Measurements from ENCODE around the gene TEX44.

Gene TEX44

GRCh38 chr2:231592636-231593145 lies at the start of gene TEX44:
Gene TEX44 (plus strand): TSS chr2:231592864. CDS start chr2:231592952, 88 bp downstream.
- Histone ChIP-seq H3K4me1 (ENCODE audit: insufficient read depth, low read length, severe bottlenecking) (no peaks in the 10 kb centered on the region), H3K27ac (ENCODE audit: low read depth, low read length, poor library complexity, severe bottlenecking) (no peak within 1 kb of the TSS), H3K4me3 (ENCODE audit: low read depth, low read length, poor library complexity, severe bottlenecking) (no peak within 1 kb of the TSS), H3K4me2 (ENCODE audit: low read length) (no peak within 1 kb of the TSS), H3K9me3 (ENCODE audit: low read length) (no peaks in the 10 kb centered on the region), H4K20me1 (ENCODE audit: insufficient read depth, low read length) (no peaks in the 10 kb centered on the region), H3K27me3 (ENCODE audit: insufficient read depth, low read length) (no peaks in the 10 kb centered on the region), H3K79me2 (ENCODE audit: insufficient read depth, low read length) (no peaks in the 10 kb centered on the region), H3K9me2 (ENCODE audit: low read depth, low read length) (no peaks in the 10 kb centered on the region), H3F3A (ENCODE audit: insufficient read depth, low read length) (no peaks in the 10 kb centered on the region), H3K9ac (ENCODE audit: low read length) (no peak within 1 kb of the TSS), H3K36me3 (ENCODE audit: insufficient read depth, low read length) (no peaks in the 10 kb centered on the region), H2AFZ (ENCODE audit: low read length) (no peak within 1 kb of the TSS)
- TF ChIP-seq, protein P1, sequence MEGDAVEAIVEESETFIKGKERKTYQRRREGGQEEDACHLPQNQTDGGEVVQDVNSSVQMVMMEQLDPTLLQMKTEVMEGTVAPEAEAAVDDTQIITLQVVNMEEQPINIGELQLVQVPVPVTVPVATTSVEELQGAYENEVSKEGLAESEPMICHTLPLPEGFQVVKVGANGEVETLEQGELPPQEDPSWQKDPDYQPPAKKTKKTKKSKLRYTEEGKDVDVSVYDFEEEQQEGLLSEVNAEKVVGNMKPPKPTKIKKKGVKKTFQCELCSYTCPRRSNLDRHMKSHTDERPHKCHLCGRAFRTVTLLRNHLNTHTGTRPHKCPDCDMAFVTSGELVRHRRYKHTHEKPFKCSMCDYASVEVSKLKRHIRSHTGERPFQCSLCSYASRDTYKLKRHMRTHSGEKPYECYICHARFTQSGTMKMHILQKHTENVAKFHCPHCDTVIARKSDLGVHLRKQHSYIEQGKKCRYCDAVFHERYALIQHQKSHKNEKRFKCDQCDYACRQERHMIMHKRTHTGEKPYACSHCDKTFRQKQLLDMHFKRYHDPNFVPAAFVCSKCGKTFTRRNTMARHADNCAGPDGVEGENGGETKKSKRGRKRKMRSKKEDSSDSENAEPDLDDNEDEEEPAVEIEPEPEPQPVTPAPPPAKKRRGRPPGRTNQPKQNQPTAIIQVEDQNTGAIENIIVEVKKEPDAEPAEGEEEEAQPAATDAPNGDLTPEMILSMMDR (IDR thresholded peaks at IDR 0.05; ENCODE audit: low read length) = no peak
- TF ChIP-seq EZH2 (IDR thresholded peaks at IDR 0.05; ENCODE audit: borderline replicate concordance, low read length) = no peak

DNA sequence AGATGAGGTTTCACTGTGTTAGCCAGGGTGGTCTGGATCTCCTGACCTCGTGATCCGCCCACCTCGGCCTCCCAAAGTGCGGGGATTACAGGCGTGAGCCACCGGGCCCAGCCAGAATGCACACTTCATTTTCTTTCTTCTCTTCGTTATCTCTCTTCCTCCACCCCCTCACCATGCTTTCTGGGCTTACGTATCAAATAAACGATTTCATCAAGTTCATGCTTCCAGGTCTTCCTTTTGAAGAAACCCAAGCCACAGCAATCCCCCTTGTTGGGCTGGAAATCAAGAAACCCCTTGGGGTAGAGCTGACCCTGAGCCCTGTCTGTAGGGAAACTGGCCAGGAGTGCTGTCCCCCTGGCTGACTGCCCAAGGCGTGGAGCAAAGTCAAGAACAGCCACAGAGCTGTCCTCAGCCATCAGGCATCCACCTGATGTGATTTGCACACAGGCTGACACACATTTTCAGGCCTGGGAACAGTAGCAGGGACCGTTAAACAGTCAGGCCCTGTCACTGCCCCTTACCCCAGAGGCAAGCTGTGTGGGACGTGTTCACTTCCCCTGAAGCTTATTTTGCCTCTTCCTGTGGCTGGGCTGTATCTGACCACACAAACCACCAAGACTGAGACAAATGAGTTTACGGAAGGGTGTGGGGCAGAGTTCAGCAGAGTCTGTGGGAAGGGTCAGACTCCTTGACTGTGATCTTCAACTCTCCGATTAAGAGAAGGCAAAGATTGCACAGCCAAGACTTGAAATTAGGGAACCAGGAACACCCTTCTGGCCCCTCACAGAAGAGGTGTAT lies 47.4 kb upstream of the TEX44 start:
- no peaks in the 10 kb centered on the region for H3K9me2 ChIP-seq (ENCODE audit: low read depth, low read length)
- H3K4me3 ChIP-seq (ENCODE audit: low read depth, low read length, poor library complexity, severe bottlenecking) = no peak overlapping the region
- H3K4me2 ChIP-seq (ENCODE audit: low read length) = peak overlapping the region; percentile 21; the same call in 1 of the 2 replicates
- no peak overlapping the region for H2AFZ ChIP-seq (ENCODE audit: low read length)
- no peak for TF ChIP-seq EZH2 (IDR thresholded peaks at IDR 0.05; ENCODE audit: borderline replicate concordance, low read length)
- TF ChIP-seq, protein P1 (IDR thresholded peaks at IDR 0.05; ENCODE audit: low read length) = no peak
- H3K9ac ChIP-seq (ENCODE audit: low read length) = no peak overlapping the region
- peaks cover 14% of the 10 kb centered on the region; the same call in 1 of the 2 replicates for H3K27me3 ChIP-seq (ENCODE audit: insufficient read depth, low read length)
- peaks cover 12% of the 10 kb centered on the region for H3K4me1 ChIP-seq (ENCODE audit: insufficient read depth, low read length, severe bottlenecking)
- H4K20me1 ChIP-seq (ENCODE audit: insufficient read depth, low read length) = no peaks in the 10 kb centered on the region
- H3K79me2 ChIP-seq (ENCODE audit: insufficient read depth, low read length) = no peaks in the 10 kb centered on the region
- H3F3A ChIP-seq (ENCODE audit: insufficient read depth, low read length) = no peaks in the 10 kb centered on the region
- H3K36me3 ChIP-seq (ENCODE audit: insufficient read depth, low read length) = no peaks in the 10 kb centered on the region
- peaks cover 6% of the 10 kb centered on the region; the same call in 1 of the 2 replicates for H3K9me3 ChIP-seq (ENCODE audit: low read length)
- H3K27ac ChIP-seq (ENCODE audit: low read depth, low read length, poor library complexity, severe bottlenecking) = peak overlapping the region; percentile 46

- Histone ChIP-seq H4K20me1 (ENCODE audit: insufficient read depth, low read length) (no peaks in the 10 kb centered on the region), H3K9me3 (ENCODE audit: low read length) (peaks cover 6% of the 10 kb centered on the region; the same call in 1 of the 2 replicates), H3K4me1 (ENCODE audit: insufficient read depth, low read length, severe bottlenecking) (peaks cover 12% of the 10 kb centered on the region), H3K9me2 (ENCODE audit: low read depth, low read length) (no peaks in the 10 kb centered on the region), H3K9ac (ENCODE audit: low read length) (no peak overlapping the region), H3K36me3 (ENCODE audit: insufficient read depth, low read length) (no peaks in the 10 kb centered on the region), H3F3A (ENCODE audit: insufficient read depth, low read length) (no peaks in the 10 kb centered on the region), H2AFZ (ENCODE audit: low read length) (no peak overlapping the region), H3K4me2 (ENCODE audit: low read length) (peak overlapping the region; percentile 21; the same call in 1 of the 2 replicates), H3K27ac (ENCODE audit: low read depth, low read length, poor library complexity, severe bottlenecking) (no peak overlapping the region), H3K79me2 (ENCODE audit: insufficient read depth, low read length) (no peaks in the 10 kb centered on the region), H3K27me3 (ENCODE audit: insufficient read depth, low read length) (peaks cover 14% of the 10 kb centered on the region; the same call in 1 of the 2 replicates), H3K4me3 (ENCODE audit: low read depth, low read length, poor library complexity, severe bottlenecking) (no peak overlapping the region)
- no peak for TF ChIP-seq EZH2 (IDR thresholded peaks at IDR 0.05; ENCODE audit: borderline replicate concordance, low read length)
- TF ChIP-seq, protein P1 (IDR thresholded peaks at IDR 0.05; ENCODE audit: low read length) = no peak
Measured at GRCh38 chr2:231546014-231546715, 46.5 kb upstream of the TEX44 start.
